K562 (cell line): ENCODE measurements around the gene FAM168B. TPM values are rescaled to one million over a fixed set of nuclear protein-coding genes. Genes with fewer than 3 reads are reported as not detected.

Source experiments
- ATAC-seq: fragments of 200-7000 bp; cut with Tn5 transposase; 3 replicates; pipeline ENCODE4 v1.9.1; 2020; ENCODE audit warnings: moderate library complexity
- BruUV-seq: library from RNA; stranded (reverse); fragments of 400-500 nt; replicated peaks from 2 replicates; lab custom pipeline; 2021; lab: Mats Ljungman, UMichigan
- CTCF ChIA-PET: fragments of 300-600 bp; formaldehyde crosslinking; extraction: SDS; loops from one replicate; lab custom pipeline; 2021; ENCODE audit warnings: low intra/inter-chr PET ratio; lab: Yijun Ruan, JAX
- POLR2A ChIA-PET: fragments of 300-600, 350-650 bp; sonication (Branson Sonifier 250); formaldehyde crosslinking; extraction: SDS; loops from one replicate; lab custom pipeline; 2021; ENCODE audit warnings: antibody characterized with exemption, inconsistent platforms; lab: Yijun Ruan, JAX
- DNase-seq, 4 experiments: peaks; one replicate each; pipeline versions ENCODE4 v3.0.0 to v3.0.0-alpha.2; 2011 to 2018; ENCODE audit warnings: low spot score in 3 of 4, mixed read lengths in 3 of 4; ENCODE audit errors: extremely low read depth in 1 of 4
- FAIRE-seq: peaks from 2 replicates; lab custom pipeline; 2011; peaks lifted over from hg19 to GRCh38; lab: Jason Lieb, UNC
- H2AFZ ChIP-seq: 2 replicates; pipeline ENCODE4 v1.6.0; 2011; ENCODE audit warnings: low read depth, low read length, control low read depth, inconsistent platforms
- H3K27ac ChIP-seq: fragments of 200-600 bp; 3 replicates; pipeline ENCODE4 v1.8.0; 2011; ENCODE audit warnings: low read depth, mild to moderate bottlenecking, control low read depth, inconsistent platforms, low read length, moderate library complexity, mixed read lengths; ENCODE audit errors: extremely low read depth
- H3K27me3 ChIP-seq, 2 experiments: fragments of 300-600 bp in 1 of 2; 2 replicates in 1 of 2; 3 replicates in 1 of 2; pipeline versions ENCODE4 v1.6.0 to v1.8.0; 2011; ENCODE audit warnings: inconsistent platforms in 2 of 2, low read length in 2 of 2, mild to moderate bottlenecking in 1 of 2, mixed read lengths in 1 of 2, moderate library complexity in 1 of 2; ENCODE audit not compliant: control insufficient read depth in 2 of 2, insufficient read depth in 2 of 2
- H3K36me3 ChIP-seq: fragments of 300-600 bp; 3 replicates; pipeline ENCODE4 v1.8.0; 2011; ENCODE audit warnings: mild to moderate bottlenecking, low read length, inconsistent platforms; ENCODE audit not compliant: control insufficient read depth, insufficient read depth
- H3K4me1 ChIP-seq, 2 experiments: fragments of 200-600 bp in 1 of 2; replicated peaks in 1 of 2; 2 replicates in 1 of 2; 3 replicates in 1 of 2; pipeline versions ENCODE4 v1.5.1 to v1.8.0; 2011; ENCODE audit warnings: inconsistent platforms in 2 of 2, low read length in 2 of 2, mild to moderate bottlenecking in 1 of 2, mixed read lengths in 1 of 2, moderate library complexity in 1 of 2; ENCODE audit not compliant: control insufficient read depth in 2 of 2, insufficient read depth in 2 of 2
- H3K4me2 ChIP-seq: 2 replicates; pipeline ENCODE4 v1.6.1; 2011; ENCODE audit warnings: low read length, control low read depth, inconsistent platforms, mixed read lengths; ENCODE audit not compliant: insufficient read depth
- H3K4me3 ChIP-seq: fragments of 200-600 bp; sonication (generic), shearing (Covaris generic); 2 replicates; pipeline ENCODE4 v1.5.1; 2016; ENCODE audit warnings: control low read depth, inconsistent platforms
- H3K79me2 ChIP-seq: fragments of 200-600 bp; 3 replicates; pipeline ENCODE4 v1.8.0; 2011; ENCODE audit warnings: low read length, inconsistent platforms; ENCODE audit not compliant: control insufficient read depth, insufficient read depth
- H3K9ac ChIP-seq, 2 experiments: 2 replicates each; pipeline versions ENCODE4 v1.6.0 to v1.6.1; 2011; ENCODE audit warnings: low read depth in 2 of 2, low read length in 2 of 2, control low read depth in 1 of 2, inconsistent platforms in 1 of 2, mild to moderate bottlenecking in 1 of 2, mixed read lengths in 1 of 2; ENCODE audit not compliant: insufficient read depth in 1 of 2
- H3K9me1 ChIP-seq: one replicate; pipeline ENCODE4 v1.6.0; 2011; ENCODE audit warnings: inconsistent platforms, mild to moderate bottlenecking, low read length, moderate library complexity; ENCODE audit not compliant: control insufficient read depth, insufficient read depth
- H3K9me3 ChIP-seq: replicated peaks from 2 replicates; pipeline ENCODE4 v1.5.1; 2011; ENCODE audit warnings: low read depth, low read length, inconsistent platforms; ENCODE audit not compliant: control insufficient read depth, insufficient read depth
- H4K20me1 ChIP-seq: replicated peaks from 2 replicates; pipeline ENCODE4 v1.6.1; 2011; ENCODE audit warnings: low read length, inconsistent platforms, mixed read lengths; ENCODE audit not compliant: control insufficient read depth, insufficient read depth
- PHTF2 ChIP-seq: fragments of 250-450 bp; sonication (Bioruptor Pico); IDR thresholded peaks from 2 replicates; pipeline ENCODE4 v1.5.0; 2021; ENCODE audit warnings: mild to moderate bottlenecking
- PREB ChIP-seq: sonication (generic); formaldehyde crosslinking; IDR thresholded peaks from 2 replicates; pipeline ENCODE4 v1.8.1; 2023; ENCODE audit warnings: mild to moderate bottlenecking, missing genetic modification reagents
- PYGO2 ChIP-seq: fragments of 450-650 bp; IDR thresholded peaks from 2 replicates; pipeline ENCODE4 v1.6.1; 2016; ENCODE audit warnings: mild to moderate bottlenecking, missing genetic modification characterization, moderate library complexity, missing compliant biosample characterization
- SMARCB1 ChIP-seq: IDR thresholded peaks from 2 replicates; pipeline ENCODE4 v1.6.1; 2011; ENCODE audit warnings: improper control_type of control experiment, low read depth; ENCODE audit not compliant: insufficient read length
- SRSF7 ChIP-seq: fragments of 200-400 bp; formaldehyde crosslinking; optimal IDR thresholded peaks from 2 replicates; pipeline ENCODE3; 2017; ENCODE audit warnings: mild to moderate bottlenecking, low read depth, low read length
- ZBTB33 ChIP-seq: sonication (generic); formaldehyde crosslinking; IDR thresholded peaks from 2 replicates; pipeline ENCODE4 v1.8.1; 2023; ENCODE audit warnings: mild to moderate bottlenecking, missing genetic modification reagents
- ZNF12 ChIP-seq: sonication (generic); formaldehyde crosslinking; IDR thresholded peaks from 2 replicates; pipeline ENCODE4 v1.4.0; 2020; ENCODE audit warnings: mild to moderate bottlenecking, missing genetic modification reagents
- ZNF133 ChIP-seq: fragments of 250-450 bp; sonication (Bioruptor Pico); IDR thresholded peaks from 2 replicates; pipeline ENCODE4 v1.4.0; 2020; ENCODE audit warnings: mild to moderate bottlenecking
- ZNF316 ChIP-seq: fragments of 450-650 bp; IDR thresholded peaks from 2 replicates; pipeline ENCODE4 v1.6.1; 2016
- WGBS: fragments of 100-300 bp; shearing (Covaris generic); methylation state at CpG from one replicate; pipeline ENCODE4 v1.1.6; 2016; ENCODE audit warnings: low coverage, mixed read lengths; ENCODE audit not compliant: insufficient coverage; ENCODE audit errors: missing lambda C conversion rate; 5-methylcytosine and 5-hydroxymethylcytosine counted together
- in situ Hi-C: fragments of 300-500 bp; cut with MboI; formaldehyde crosslinking; loops from 4 replicates; pipeline ENCODE4 v1.15.0; 2018; ENCODE audit warnings: inconsistent platforms, mixed read lengths
- intact Hi-C: fragments of 100-400 bp; cut with micrococcal nuclease; formaldehyde crosslinking; loops from 2 replicates; pipeline ENCODE4 v1.14.2; 2022
- polyA plus RNA-seq, 8 experiments: library from polyadenylated mRNA; depleted of rRNA in 4 of 8; stranded (reverse) in 5 of 8; unstranded in 3 of 8; fragments of >200 nt; fragmentation: Nextera tagmentation in 2 of 8; fragmentation: Illumina TruSeq in 1 of 8; extraction: Ambion mirVana in 2 of 8; extraction: Trizol in 1 of 8; gene quantifications; 2 replicates each; pipeline versions ENCODE4 v1.2.1 to v1.2.3, GENCODE V29; 2011 to 2014; ENCODE audit warnings: inconsistent platforms in 1 of 8, missing spikeins in 1 of 8
- total RNA-seq, 7 experiments: library from RNA; depleted of rRNA in 6 of 7; stranded (reverse); fragments of >200 nt in 6 of 7; fragmentation: Illumina TruSeq in 2 of 7; extraction: Trizol in 2 of 7; gene quantifications; 2 replicates each; pipeline versions ENCODE4 v1.2.1 to v1.2.3, GENCODE V29; 2011 to 2021; ENCODE audit warnings: low replicate concordance in 1 of 7

FAM168B gene
- total and polyA plus RNA-seq, 9 of the 15 experiments (the other 6 are each of a cell fraction or from before 2014, with no cell fraction given): 3.3 to 76.0 (median 46.1) TPM

GRCh38 chr2:131040661-131041401 is 52.4 kb downstream of the FAM168B start (continued):
- no peak for TF ChIP-seq SMARCB1

GRCh38 chr2:131039908-131040660 is 53.2 kb downstream of the FAM168B start:
- H3K4me1 ChIP-seq: peaks cover 2 to 24% of the 10 kb centered on the region in 2 experiments; a peak in 4 of 5 replicates
- H3K9me1 ChIP-seq: no peaks in the 10 kb centered on the region
- H3K27me3 ChIP-seq: peaks cover 3 to 21% of the 10 kb centered on the region in 2 experiments; a peak in 3 of 5 replicates
- TF ChIP-seq ZBTB33 (CRISPR knock-in tag): peak; percentile 64; the same call in 1 of the 2 replicates
- TF ChIP-seq ZNF316: no peak
- no peak for TF ChIP-seq ZNF12
- TF ChIP-seq ZNF133 (CRISPR knock-in tag): no peak
- no peak for TF ChIP-seq SRSF7
- no peak for TF ChIP-seq PHTF2 (CRISPR knock-in tag)
- no peak for TF ChIP-seq PYGO2
- TF ChIP-seq PREB (CRISPR knock-in tag): no peak
- FAIRE-seq: no peak
- intact Hi-C loops (loop anchor here (10.0 kb wide), 1 partner anchor 1445 kb away; no protein-coding TSS in a partner anchor), in situ Hi-C loops (no loop called here)
- H3K36me3 ChIP-seq: no peaks in the 10 kb centered on the region
- H4K20me1 ChIP-seq: peaks cover 9% of the 10 kb centered on the region
- H3K27ac ChIP-seq: no peak overlapping the region
- no TSS peak for BruUV-seq
- no peak overlapping the region for H3K4me3 ChIP-seq
- H2AFZ ChIP-seq: no peak overlapping the region
- ChIA-PET CTCF (no interaction called here), POLR2A (no interaction called here)
- no peak overlapping the region; a peak in 1 of 4 replicates for H3K9ac ChIP-seq
- 79% methylated on average over 49 of the region's 75 CpGs for WGBS
- no peaks in the 10 kb centered on the region for H3K79me2 ChIP-seq
- ATAC-seq: no peak
- H3K4me2 ChIP-seq: no peak overlapping the region
- H3K9me3 ChIP-seq: no peaks in the 10 kb centered on the region
- DNase-seq: no peak
